ELR (cell line): ENCODE results near the gene RAI14.
"Not testable (repeated sequence)": the region's sequence is repeated elsewhere in the genome, so short reads cannot be mapped to it uniquely, and the experiment has no call there.

Experiments used
- DNase-seq: peaks from one replicate; pipeline ENCODE4 v3.0.0-alpha.2; 2015; ENCODE audit warnings: low read depth

RAI14 gene

DNA sequence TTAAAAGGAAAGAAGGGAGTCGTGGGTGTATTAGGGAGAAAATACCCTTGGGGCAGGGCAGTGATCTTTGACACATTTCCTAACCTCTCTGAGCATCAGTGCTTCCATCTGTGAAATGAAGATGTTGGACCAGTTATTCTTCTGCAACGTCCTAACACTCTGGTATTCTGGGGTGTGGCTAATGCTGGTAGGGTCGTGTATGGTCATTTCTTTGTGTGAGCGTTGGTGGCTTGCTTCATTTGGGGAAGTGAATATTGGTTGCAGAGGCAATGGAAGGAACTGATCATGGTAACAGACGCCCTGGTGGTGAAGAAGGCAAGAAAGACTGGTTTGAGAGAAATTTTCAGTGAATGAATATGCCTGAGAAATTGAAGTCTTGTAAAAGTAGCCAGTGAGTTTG, 114.9 kb downstream of the RAI14 start:
- DNase-seq, result no peak

DNA sequence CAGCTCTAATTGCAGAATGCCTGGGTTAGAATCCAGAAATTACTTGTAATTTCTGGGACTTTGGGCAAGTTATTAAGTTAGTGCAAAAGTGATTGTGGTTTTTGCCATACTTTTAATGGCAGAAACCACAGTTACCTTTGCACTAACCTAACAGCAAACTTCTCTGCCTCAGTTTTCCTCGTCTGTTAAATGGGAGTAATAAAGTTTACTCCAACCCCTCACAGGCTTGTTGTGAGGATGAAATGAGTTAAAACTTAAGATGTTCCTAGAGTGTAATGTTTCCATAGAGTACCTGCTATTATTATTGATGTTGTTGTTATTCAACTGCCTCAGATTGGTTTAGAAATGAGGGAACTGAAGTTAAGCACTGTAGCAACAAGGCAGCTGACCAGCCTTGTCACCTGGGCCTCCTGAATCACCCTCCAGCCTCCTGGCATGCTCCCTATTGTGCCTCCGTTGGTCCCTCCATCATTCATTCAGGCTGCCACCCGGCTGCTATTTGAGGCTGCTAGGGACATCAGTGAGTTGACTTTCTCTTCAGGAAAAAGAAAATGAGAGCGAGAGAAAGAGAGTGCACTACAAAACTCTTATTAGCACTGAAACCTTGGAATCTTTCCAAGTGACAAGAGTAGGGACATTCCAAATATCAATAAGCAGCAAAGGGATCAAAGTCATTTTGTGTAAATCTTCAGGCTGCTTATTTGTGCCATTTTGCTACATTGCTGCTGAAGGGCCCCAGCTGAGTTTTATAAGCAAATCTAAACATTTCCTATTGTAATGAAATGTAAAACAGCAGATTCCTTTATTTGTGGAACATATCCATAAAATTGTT, 116.4 kb downstream of the RAI14 start:
- no peak for DNase-seq

DNA sequence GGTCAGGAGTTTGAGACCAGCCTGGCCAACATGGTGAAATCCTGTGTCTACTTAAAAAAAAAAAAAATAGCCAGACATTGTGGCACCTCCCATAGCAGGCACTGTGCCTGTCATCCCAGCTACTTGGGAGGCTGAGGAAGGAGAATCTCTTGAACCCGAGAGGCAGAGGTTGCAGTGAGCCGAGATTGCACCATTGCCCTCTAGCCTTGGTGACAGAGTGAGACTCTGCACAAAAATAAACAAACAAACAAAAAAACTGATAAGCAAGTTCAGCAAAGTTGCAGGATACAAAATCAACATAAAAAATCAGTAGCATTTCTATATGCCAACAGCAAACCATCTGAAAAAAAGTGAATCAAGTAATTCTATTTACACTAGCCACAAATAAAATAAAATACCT, 118.0 kb downstream of the RAI14 start:
- no peak for DNase-seq

DNA sequence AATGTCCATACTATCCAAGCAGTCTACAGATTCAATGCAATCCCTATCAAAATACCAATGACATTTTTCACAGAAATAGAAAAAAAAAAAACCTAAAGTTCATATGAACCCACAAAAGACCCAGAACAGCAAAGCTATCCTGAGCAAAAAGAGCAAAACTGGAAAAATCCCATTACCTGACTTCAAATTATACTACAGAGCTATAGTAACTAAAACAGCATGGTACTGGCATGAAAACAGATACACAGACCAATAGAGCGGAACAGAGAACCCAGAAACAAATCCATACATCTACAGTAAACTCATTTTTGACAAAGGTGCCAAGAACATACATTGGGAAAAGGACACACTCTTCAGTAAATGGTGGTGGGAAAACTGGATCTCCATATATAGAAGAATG, 118.5 kb downstream of the RAI14 start:
- not testable (repeated sequence) for DNase-seq

DNA sequence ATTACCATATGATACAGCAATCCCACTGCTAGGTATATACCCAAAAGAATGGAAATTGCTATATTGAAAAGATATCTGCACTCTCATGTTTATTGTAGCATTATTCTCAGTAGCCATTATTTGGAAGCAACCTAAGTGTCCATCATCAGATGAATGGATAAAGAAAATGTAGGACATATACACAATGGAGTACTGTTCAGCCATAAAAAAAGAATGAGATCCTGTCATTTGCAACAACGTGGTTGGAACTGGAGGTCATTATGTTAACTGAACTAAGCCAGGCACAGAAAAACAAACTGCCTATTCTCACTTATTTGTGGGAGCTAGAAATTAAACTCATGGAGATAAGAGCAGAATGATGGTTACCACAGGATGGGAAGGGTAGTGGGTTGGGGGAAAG, 119.8 kb downstream of the RAI14 start:
- no peak for DNase-seq

DNA sequence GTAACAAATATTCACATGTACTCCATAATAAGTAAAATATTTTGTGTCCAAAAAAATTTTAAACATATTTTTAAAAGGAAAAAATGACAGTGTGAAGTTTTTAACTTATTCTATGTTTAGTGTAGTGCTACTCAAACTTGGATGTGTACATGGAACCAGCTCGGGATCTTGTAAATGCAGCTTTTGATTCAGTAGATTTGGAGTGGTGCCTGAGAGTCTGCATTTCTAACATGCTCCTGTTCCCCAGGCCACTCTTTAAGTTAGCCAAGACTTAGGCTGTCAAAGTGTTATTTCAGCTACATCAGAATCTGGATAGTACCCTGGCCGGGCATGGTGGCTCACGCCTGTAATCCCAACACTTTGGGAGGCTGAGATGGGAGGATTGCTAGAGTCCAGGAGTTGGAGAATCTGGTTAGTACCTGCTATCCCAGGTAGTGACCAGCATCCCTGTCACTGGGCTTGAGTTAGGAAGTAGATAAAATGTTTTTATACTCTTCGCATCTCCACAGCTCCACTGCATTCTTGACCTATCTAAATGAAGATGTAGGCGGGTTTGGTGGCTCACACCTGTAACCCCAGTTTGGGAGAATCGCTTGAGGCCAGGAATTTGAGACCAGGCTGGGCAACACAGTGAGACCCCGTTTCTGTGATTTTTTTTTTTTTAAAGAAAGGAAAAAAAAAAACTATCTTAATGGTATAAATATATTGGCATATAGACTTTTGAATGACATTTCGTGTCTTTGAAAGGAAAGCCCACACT, 122.1 kb downstream of the RAI14 start:
- no peak for DNase-seq

DNA sequence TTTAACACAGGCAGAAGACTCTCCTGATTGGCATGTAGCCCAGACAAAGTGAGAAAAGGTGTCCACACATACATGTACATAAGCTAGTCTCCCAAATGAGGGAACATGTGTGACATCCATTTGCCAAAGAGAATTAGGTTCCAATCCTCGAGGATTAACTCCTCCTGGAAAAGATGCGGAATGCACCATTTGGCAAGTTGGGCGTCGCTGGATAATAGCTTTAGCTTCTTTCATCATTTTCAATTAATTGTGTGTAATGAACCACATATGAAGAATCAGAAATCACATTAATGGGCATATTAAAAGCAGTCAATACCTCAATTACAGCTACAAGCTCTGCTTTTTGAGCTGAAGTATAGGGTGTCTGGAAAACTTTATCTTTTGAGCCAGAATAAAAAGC, 127.8 kb downstream of the RAI14 start:
- DNase-seq, result not testable (repeated sequence)

DNA sequence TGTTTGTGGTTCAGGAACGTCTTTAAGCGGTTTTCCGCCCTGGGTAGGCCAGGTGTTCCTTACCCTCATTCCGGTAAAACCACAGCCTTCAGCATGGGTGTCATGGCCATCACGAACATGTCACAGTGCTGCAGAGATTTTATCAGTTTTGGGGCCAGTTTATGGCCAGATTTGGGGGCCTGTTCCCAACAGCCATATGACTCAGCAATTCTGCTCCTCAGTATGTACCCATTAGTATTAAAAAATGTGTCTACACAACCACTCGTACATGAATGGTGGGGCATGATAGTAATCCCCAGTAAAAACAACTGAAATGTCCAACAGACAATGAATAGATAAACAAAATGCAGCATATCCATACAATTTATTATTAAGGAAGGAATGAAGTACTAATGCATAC, 130.9 kb downstream of the RAI14 start:
- DNase-seq, result no peak

DNA sequence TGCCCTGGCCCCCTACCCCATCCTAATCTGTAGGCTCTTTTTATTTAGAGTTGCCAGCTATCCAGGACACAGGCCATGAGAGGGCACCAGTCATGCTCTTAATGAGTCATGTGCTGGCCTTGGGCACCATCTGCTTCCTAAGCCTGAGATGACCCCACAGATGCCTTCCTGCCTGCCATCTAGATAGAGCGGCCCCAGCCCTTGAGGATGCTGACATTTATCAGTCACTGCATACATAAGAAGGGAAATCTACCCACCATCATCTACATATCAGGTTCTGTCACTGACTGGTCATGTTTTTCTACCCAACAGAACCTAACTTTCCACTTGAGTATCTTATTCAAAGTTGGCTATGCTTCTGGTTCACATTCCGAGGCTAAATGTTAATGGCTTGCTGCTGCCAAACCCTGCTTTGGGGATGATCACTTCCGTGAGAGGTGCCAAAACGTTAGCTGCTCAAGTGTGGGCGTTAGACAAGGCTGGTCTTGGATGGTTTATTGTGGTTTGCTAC, 132.9 kb downstream of the RAI14 start:
- DNase-seq, result peak; percentile 59

DNA sequence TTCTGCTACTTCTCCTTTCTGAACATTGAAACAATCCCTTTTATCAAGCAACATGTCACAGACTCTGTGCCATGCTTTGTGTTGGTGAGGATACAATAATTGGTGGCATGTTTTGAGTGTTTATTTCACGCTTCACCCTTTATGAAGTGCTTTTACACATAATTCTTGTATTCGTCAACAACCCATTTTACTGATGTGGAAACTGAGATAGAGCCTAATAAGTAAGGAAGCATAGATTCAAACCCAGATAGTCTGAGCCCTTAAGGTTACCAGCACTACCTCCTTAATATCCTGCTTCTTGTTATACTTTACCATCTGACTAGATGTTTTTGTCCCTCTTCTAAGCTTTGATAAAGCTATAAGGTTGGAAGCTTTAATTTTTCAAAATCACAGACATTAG, 133.5 kb downstream of the RAI14 start:
- DNase-seq, result no peak

DNA sequence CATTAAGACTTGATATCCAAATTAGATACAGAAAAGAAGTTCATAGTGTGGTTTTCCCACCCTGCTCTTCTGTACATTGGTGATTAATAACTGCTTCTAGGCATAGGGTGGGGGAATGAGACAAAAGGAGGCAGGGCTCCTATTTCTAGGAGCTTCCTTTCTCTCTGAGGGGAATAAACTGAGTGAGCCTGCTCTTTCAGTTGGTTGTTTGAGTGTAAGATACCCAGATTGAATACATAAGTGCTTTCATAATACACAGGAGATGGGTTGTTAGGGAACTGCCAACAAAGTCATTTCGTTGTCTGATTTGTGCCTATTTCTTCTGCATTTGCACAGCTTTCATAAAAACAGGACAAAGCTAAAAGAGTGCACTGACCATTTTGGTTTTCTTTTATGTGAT, 133.9 kb downstream of the RAI14 start:
- no peak for DNase-seq

DNA sequence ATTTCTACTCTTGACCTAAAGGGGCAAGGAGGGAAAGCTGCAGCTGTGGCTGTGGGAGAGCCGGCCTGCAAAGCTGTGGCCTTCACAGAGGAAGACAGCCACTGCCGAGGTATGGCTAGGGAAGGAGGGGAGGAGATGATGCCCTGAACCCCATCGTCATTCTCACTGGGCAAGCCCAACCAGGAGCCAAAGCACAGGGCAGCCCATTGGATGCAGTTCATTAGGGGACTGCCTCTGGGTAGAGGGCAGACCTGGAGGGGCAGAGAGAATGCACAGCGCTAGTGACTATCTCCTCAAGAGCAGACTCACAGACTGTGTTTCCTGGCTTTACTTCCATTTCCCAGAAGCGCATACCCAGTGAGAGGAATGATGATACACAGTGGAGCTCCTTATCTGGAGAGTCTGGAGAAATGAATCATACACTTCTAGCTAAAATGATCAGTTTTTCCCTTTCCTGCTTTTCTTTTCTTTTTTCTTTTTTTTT, 135.7 kb downstream of the RAI14 start:
- peak; percentile 24 for DNase-seq

DNA sequence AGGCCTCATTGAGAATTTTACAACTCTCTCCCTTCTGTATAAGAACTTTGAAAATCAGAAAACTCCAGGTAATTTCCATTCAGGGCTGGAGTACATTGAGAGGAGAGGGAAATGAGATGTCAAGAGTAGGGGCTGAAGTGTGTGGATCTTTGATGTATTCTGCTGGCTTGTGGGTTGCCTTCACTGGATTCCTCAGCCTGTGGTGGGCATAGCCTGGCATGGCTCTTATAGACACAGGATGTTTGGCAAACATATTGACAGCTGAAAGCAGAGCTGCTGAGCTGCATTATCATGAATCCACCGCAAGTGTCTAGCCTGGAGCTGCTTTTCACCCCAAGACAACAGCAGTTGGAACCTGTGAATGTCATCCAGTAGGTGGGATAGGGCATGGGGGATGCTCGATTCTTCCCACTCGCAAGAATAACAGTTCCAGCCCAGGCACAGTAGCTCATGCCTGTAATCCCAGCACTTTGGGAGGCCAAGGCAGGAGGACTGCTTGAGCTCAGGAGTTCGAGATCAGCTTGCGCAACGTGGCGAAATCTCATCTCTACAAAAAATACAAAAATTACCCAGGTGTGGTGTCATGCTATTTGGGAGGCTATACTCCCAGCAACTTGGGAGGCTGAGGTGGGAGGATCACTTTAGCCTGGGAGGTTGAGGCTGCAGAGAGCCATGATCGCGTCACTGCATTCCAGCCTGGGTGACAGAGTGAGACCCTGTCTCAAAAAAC, 146.9 kb downstream of the RAI14 start:
- no peak for DNase-seq

DNA sequence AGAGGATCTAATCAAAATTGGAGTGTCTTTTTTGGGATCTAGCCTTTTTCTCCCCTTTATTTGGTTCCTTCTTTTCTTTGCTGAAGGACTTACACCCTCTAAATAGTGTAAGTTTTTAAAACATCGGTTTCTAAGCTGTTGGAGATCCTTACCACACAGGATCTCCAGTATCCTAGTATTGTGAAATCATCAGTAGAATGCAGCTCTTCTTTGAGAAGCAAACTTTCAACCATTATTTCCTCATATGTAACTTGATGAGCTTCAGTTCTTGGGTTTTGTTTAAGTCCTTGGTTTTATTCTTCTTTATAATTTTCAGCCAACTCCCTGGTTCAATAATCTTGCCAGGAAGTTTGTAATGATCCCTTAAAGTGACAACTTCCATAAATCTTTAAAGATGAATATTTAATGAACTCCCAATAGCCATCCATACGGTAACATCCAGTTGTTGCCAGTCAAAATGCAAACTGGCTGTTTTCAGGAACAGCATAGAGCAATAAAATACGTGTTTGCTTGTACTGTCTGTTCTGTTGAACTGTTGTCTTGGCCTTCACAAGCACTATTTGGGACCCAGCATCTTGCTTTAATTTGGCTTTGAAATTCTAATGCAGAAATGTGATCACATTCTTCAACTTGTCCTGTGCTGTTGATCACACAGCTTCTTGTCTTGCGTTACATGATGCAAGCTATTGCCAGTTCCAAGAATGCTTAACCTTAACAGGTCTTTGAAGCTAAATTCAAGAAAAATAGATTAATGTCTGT, 148.0 kb downstream of the RAI14 start:
- no peak for DNase-seq

DNA sequence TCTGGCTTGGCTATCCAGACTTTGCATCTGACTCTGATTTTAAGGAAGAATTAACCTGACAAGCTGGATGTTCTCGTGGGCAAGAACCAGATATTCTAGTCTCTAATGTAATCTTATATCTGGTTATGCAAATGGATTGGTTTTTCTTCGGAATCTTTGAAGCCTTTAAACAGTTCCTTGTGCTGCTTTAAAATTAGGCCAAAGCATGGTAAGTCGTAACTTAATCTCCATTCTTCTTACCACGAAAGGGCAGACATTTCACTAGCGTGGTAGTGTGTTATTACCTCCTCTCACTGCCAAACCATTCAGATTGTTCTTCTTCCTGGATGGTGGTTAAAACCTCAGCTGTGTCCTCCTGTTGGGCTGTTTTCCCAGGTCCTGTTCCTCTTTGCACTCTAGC, 148.8 kb downstream of the RAI14 start:
- no peak for DNase-seq

DNA sequence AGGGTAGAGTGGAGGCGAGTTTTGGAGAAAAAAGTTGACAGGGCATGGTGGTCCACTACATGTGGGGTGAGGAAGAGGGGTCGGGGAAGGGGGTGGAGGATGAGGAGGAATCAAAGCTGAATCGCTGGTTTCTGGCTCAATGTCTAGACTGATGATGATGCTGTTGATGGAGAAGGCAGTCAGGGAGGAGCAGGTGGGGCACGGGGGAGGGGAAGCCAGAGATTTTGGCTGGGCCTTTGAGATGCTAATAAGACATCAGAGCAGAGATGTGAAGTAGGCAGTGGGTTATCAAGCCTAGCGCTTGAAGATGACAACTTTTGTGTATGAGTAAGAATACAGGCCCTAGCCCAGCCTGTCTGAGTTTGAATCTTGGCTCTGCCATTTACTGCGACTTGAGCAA, 150.4 kb downstream of the RAI14 start:
- DNase-seq, result no peak

DNA sequence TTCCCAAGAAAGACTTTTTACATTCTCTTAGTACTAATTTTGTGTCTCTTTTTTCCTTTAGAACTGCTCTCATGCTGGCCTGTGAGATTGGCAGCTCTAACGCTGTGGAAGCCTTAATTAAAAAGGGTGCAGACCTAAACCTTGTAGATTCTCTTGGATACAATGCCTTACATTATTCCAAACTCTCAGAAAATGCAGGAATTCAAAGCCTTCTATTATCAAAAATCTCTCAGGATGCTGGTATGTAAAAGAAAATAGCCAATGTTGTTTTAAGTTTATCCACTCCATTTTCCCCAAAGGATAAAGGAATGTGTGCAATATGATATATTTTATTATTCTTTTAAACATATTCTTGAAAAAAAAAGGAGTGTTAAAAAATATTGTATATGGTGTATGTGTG, 155.6 kb downstream of the RAI14 start:
- no peak for DNase-seq

DNA sequence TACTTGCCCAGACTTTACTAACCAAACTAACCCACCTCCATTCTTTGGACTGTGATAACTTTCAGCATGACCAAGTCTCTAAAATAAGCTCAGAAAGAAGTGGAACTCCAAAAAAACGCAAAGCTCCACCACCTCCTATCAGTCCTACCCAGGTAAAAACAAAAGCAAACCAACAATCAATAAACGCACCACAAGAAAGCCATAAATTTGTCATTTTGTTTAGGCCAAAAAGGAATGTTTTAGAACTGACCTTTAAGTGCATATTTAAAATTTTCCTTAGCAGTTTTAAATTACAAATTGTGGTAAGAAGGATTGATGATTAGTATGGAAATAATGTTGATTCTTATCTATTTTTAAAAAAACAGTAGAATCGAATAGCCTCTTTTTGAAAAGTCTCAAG, 157.4 kb downstream of the RAI14 start:
- DNase-seq, result no peak

DNA sequence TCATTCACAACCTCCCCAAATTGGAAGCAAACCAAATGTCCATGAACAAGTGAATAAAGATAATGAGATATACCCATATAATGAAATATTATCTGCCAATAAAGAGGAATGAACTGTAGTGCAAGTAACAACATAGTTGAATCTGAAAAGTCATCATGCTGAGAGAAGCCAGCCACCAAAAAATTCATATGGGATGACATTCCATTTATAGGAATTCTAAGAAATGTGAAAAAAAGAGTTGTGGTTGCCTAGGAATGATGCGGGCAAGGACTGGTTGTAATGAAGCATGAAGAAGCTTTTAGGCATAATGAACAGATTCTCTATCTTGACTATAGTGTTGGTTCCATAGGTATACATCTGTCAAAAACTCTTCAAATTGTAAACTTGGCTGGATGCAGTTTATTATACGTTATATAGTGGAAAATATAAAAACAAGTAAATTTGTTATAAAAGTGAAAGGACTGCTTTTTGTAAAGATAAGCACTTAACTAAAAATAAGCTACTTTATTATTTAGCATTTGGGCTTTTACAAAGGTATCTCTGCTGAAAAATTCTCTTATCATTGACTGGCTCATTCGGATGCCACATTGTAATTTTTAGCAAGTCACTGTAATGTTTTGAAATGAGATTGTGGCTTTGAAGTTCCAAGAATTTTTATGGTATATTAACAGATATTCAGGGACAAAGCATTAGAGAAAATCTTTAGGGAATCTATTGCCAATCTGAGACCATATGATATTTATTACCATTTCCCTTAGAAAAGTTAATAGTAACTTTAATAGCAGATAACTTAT, 161.6 kb downstream of the RAI14 start:
- DNase-seq, result no peak

DNA sequence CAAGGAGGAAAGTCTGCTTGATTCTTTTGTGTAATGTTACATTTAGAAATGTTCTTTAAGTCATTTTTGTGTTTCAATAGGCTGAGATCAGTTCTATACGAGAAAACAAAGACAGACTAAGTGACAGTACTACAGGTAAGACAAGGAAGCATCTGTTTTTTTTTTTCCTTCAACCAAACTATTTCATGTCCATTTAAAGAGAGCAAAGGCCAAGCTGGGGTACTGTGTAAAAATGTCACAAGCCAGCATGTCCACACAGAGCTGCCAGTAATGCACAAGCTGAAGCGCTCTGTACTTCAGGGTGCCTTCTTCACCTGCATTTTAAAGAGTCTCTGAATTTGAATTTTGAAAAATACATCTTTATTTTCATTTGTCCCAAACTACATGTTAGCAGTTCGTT, 162.6 kb downstream of the RAI14 start:
- no peak for DNase-seq

DNA sequence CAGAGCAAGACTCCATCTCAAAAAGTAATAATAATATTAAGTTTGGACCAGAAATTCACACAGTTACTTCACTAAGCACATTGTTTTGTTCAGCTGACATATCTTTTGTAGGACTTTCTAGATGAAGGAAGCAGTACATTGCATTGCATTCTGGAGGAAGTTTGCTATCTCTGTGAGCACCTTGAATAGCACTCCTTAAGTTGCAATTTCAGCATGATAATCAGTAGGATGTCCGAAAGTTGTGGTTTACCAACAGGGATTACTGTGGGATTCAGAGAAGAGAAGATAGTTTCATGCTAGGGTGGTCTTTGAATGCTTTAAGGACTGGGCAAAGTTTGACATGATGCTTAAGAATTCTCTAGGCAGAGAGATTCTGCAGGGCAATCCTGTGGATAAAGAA, 164.5 kb downstream of the RAI14 start:
- DNase-seq, result no peak
